K562 (cell line): ENCODE results near the gene ZNF319. TPM values are rescaled to one million over a fixed set of nuclear protein-coding genes. Genes with fewer than 3 reads are reported as not detected.
A peak's percentile ranks its signal among the peaks of the same experiment; 100 is the strongest.

Experiments used
- C11orf30 ChIP-seq: fragments of 450-650 bp; IDR thresholded peaks from 2 replicates; pipeline ENCODE4 v1.6.1; 2016; ENCODE audit warnings: low read depth, mild to moderate bottlenecking
- DPF2 ChIP-seq: fragments of 450-650 bp; IDR thresholded peaks from 2 replicates; pipeline ENCODE4 v1.6.1; 2016
- EWSR1 ChIP-seq: fragments of 450-650 bp; IDR thresholded peaks from 2 replicates; pipeline ENCODE4 v1.6.1; 2018; ENCODE audit warnings: borderline replicate concordance, mild to moderate bottlenecking, low read depth, moderate library complexity; ENCODE audit not compliant: partially characterized antibody
- IFI16 ChIP-seq: fragments of 250-450 bp; sonication (Bioruptor Pico); IDR thresholded peaks from 2 replicates; pipeline ENCODE4 v2.1.2; 2022; ENCODE audit warnings: mild to moderate bottlenecking, inconsistent platforms
- KDM5B ChIP-seq: fragments of 200-600 bp; sonication (generic); IDR thresholded peaks from 2 replicates; pipeline ENCODE4 v1.6.1; 2012; ENCODE audit warnings: low read depth, mild to moderate bottlenecking, moderate library complexity, low read length, control low read depth, inconsistent platforms; ENCODE audit not compliant: insufficient replicate concordance
- MAZ ChIP-seq, 2 experiments: fragments of 450-650 bp in 1 of 2; sonication (generic) in 1 of 2; formaldehyde crosslinking; IDR thresholded peaks in 1 of 2; conservative IDR thresholded peaks in 1 of 2; 2 replicates each; pipeline versions ENCODE4 v1.4.0 to v1.5.0; 2020; ENCODE audit warnings: mild to moderate bottlenecking in 1 of 2, missing genetic modification reagents in 1 of 2
- MLLT1 ChIP-seq, 2 experiments: fragments of 450-650 bp; IDR thresholded peaks; 2 replicates each; pipeline ENCODE4 v1.6.1; 2016
- NFIC ChIP-seq: fragments of 450-650 bp; IDR thresholded peaks from 2 replicates; pipeline ENCODE4 v1.6.1; 2017; ENCODE audit warnings: mild to moderate bottlenecking, inconsistent platforms
- PPARD ChIP-seq: fragments of 250-450 bp; sonication (Bioruptor Pico); IDR thresholded peaks from 2 replicates; pipeline ENCODE4 v1.8.0; 2022; ENCODE audit warnings: inconsistent platforms, mild to moderate bottlenecking, moderate library complexity
- SAFB ChIP-seq: fragments of 200-400 bp; formaldehyde crosslinking; IDR thresholded peaks from 2 replicates; pipeline ENCODE4 v1.6.1; 2017; ENCODE audit warnings: low read depth, low read length, borderline replicate concordance
- TAF9B ChIP-seq: fragments of 450-650 bp; IDR thresholded peaks from 2 replicates; pipeline ENCODE4 v1.6.1; 2018; ENCODE audit warnings: mild to moderate bottlenecking; ENCODE audit not compliant: partially characterized antibody
- TAL1 ChIP-seq: fragments of 450-650 bp; IDR thresholded peaks from 2 replicates; pipeline ENCODE4 v1.6.1; 2016; ENCODE audit warnings: mild to moderate bottlenecking
- TRIM28 ChIP-seq: fragments of 450-650 bp; IDR thresholded peaks from 2 replicates; pipeline ENCODE4 v1.6.1; 2017
- U2AF2 ChIP-seq: fragments of 200-400 bp; formaldehyde crosslinking; optimal IDR thresholded peaks from 2 replicates; pipeline ENCODE3; 2017; ENCODE audit warnings: low read depth, mild to moderate bottlenecking, low read length
- ZNF184 ChIP-seq: sonication (generic); formaldehyde crosslinking; IDR thresholded peaks from 2 replicates; pipeline ENCODE4 v1.5.0; 2020; ENCODE audit warnings: missing genetic modification reagents
- ZNF274 ChIP-seq: IDR thresholded peaks from 2 replicates; pipeline ENCODE4 v1.6.1; 2011; ENCODE audit warnings: low read depth, mild to moderate bottlenecking, low read length, moderate library complexity, borderline replicate concordance
- ZNF384 ChIP-seq: IDR thresholded peaks from 2 replicates; pipeline ENCODE4 v1.6.1; 2012; ENCODE audit warnings: low read depth, low read length, improper control_type of control experiment
- ZNF551 ChIP-seq: fragments of 250-450 bp; sonication (Bioruptor Pico); IDR thresholded peaks from 2 replicates; pipeline ENCODE4 v1.5.0; 2021; ENCODE audit warnings: mild to moderate bottlenecking, moderate library complexity
- polyA plus RNA-seq, 8 experiments: library from polyadenylated mRNA; depleted of rRNA in 4 of 8; stranded (reverse) in 5 of 8; unstranded in 3 of 8; fragments of >200 nt; fragmentation: Nextera tagmentation in 2 of 8; fragmentation: Illumina TruSeq in 1 of 8; extraction: Ambion mirVana in 2 of 8; extraction: Trizol in 1 of 8; gene quantifications; 2 replicates each; pipeline versions ENCODE4 v1.2.1 to v1.2.3, GENCODE V29; 2011 to 2014; ENCODE audit warnings: inconsistent platforms in 1 of 8, missing spikeins in 1 of 8
- total RNA-seq, 7 experiments: library from RNA; depleted of rRNA in 6 of 7; stranded (reverse); fragments of >200 nt in 6 of 7; fragmentation: Illumina TruSeq in 2 of 7; extraction: Trizol in 2 of 7; gene quantifications; 2 replicates each; pipeline versions ENCODE4 v1.2.1 to v1.2.3, GENCODE V29; 2011 to 2021; ENCODE audit warnings: low replicate concordance in 1 of 7
- TF ChIP-seq, protein P1 (sequence below): sonication (generic); formaldehyde crosslinking; IDR thresholded peaks from 2 replicates; pipeline ENCODE4 v1.8.0; 2022; ENCODE audit warnings: mild to moderate bottlenecking, low read depth, missing genetic modification reagents
- TF ChIP-seq, protein P2 (sequence below): sonication (generic); formaldehyde crosslinking; IDR thresholded peaks from 2 replicates; pipeline ENCODE4 v1.8.0; 2022; ENCODE audit warnings: mild to moderate bottlenecking, missing genetic modification reagents, borderline replicate concordance
- TF ChIP-seq, protein P3 (sequence below): fragments of 450-650 bp; IDR thresholded peaks from 2 replicates; pipeline ENCODE4 v1.6.1; 2016; ENCODE audit warnings: borderline replicate concordance
- TF ChIP-seq, protein P4 (sequence below): fragments of 200-800 bp; sonication (Bioruptor generic); IDR thresholded peaks from 2 replicates; pipeline ENCODE4 v1.6.1; 2017; ENCODE audit warnings: missing genetic modification characterization, missing compliant biosample characterization

The ZNF319 gene
- total and polyA plus RNA-seq, 9 of the 15 experiments (the other 6 are each of a cell fraction or from before 2014, with no cell fraction given) = 0.20 to 5.7 (median 1.4) TPM

DNA sequence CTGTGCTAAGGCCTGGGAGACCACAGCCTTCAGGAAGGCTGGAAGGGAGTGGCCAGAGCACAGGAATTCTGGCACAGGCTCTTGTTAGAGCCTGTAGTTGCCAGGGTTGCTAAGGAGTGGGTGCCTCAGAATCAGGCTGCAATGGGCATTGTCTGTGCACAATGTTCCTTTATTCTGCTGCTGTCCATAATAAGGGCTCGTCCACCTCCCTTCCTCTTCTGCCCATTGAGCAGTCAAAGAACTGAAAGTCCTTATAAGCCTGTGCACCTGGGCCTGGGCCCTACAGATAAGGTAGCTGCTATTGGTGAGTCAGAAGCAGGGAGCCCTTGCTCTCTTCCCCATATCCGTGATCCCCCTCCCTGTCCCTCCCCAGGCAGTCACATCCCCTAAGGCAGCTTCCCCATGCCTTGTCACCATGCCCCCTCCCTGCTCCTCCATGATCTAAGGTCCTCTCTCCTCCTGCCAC lies 24.1 kb downstream of the ZNF319 start (continued):
- TF ChIP-seq, protein P1, sequence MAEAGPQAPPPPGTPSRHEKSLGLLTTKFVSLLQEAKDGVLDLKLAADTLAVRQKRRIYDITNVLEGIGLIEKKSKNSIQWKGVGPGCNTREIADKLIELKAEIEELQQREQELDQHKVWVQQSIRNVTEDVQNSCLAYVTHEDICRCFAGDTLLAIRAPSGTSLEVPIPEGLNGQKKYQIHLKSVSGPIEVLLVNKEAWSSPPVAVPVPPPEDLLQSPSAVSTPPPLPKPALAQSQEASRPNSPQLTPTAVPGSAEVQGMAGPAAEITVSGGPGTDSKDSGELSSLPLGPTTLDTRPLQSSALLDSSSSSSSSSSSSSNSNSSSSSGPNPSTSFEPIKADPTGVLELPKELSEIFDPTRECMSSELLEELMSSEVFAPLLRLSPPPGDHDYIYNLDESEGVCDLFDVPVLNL = no peak
- TF ChIP-seq ZNF184 (CRISPR knock-in tag) (no peak), TAL1 (peak; percentile 95), TAF9B (no peak), PPARD (no peak), IFI16 (no peak), MAZ (CRISPR knock-in tag; conservative IDR thresholded peaks at IDR 0.05 in 1 of 2, IDR thresholded peaks at IDR 0.05 in 1 of 2) (peak; percentile 39 to 80; a peak in 2 of 4 replicates), U2AF2 (no peak), EWSR1 (no peak), KDM5B (peak; percentile 36), ZNF274 (no peak), NFIC (peak; percentile 82), MLLT1 (IDR thresholded peaks at IDR 0.05) (no peak), DPF2 (peak; percentile 99), TRIM28 (no peak), C11orf30 (peak; percentile 38; the same call in 1 of the 2 replicates), SAFB (no peak), ZNF384 (no peak), ZNF551 (CRISPR knock-in tag) (no peak)
- TF ChIP-seq, protein P2, sequence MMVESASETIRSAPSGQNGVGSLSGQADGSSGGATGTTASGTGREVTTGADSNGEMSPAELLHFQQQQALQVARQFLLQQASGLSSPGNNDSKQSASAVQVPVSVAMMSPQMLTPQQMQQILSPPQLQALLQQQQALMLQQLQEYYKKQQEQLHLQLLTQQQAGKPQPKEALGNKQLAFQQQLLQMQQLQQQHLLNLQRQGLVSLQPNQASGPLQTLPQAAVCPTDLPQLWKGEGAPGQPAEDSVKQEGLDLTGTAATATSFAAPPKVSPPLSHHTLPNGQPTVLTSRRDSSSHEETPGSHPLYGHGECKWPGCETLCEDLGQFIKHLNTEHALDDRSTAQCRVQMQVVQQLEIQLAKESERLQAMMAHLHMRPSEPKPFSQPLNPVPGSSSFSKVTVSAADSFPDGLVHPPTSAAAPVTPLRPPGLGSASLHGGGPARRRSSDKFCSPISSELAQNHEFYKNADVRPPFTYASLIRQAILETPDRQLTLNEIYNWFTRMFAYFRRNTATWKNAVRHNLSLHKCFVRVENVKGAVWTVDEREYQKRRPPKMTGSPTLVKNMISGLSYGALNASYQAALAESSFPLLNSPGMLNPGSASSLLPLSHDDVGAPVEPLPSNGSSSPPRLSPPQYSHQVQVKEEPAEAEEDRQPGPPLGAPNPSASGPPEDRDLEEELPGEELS (CRISPR knock-in tag) = no peak
- TF ChIP-seq, protein P3, sequence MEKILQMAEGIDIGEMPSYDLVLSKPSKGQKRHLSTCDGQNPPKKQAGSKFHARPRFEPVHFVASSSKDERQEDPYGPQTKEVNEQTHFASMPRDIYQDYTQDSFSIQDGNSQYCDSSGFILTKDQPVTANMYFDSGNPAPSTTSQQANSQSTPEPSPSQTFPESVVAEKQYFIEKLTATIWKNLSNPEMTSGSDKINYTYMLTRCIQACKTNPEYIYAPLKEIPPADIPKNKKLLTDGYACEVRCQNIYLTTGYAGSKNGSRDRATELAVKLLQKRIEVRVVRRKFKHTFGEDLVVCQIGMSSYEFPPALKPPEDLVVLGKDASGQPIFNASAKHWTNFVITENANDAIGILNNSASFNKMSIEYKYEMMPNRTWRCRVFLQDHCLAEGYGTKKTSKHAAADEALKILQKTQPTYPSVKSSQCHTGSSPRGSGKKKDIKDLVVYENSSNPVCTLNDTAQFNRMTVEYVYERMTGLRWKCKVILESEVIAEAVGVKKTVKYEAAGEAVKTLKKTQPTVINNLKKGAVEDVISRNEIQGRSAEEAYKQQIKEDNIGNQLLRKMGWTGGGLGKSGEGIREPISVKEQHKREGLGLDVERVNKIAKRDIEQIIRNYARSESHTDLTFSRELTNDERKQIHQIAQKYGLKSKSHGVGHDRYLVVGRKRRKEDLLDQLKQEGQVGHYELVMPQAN = no peak
- TF ChIP-seq, protein P4, sequence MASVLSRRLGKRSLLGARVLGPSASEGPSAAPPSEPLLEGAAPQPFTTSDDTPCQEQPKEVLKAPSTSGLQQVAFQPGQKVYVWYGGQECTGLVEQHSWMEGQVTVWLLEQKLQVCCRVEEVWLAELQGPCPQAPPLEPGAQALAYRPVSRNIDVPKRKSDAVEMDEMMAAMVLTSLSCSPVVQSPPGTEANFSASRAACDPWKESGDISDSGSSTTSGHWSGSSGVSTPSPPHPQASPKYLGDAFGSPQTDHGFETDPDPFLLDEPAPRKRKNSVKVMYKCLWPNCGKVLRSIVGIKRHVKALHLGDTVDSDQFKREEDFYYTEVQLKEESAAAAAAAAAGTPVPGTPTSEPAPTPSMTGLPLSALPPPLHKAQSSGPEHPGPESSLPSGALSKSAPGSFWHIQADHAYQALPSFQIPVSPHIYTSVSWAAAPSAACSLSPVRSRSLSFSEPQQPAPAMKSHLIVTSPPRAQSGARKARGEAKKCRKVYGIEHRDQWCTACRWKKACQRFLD (CRISPR knock-in tag) = no peak
